Left lung (tissue), 10 donors: ENCODE data around the gene NAGA. TPM values are rescaled to one million over a fixed set of nuclear protein-coding genes. Genes with fewer than 3 reads are reported as not detected.

Experiments
- ATAC-seq: fragments of 200-7000 bp; cut with Tn5 transposase; one replicate; pipeline ENCODE4 v1.9.1; 2020; ENCODE audit warnings: moderate library complexity
- DNase-seq, 4 donors: peaks; one replicate each; pipeline ENCODE4 v3.0.0-alpha.2; 2013 to 2020
- H3K27ac ChIP-seq, 2 donors: fragments of 200-600 bp; sonication (generic) in 1 of 2; one replicate each; pipeline versions ENCODE4 v1.5.0 to v1.8.0; 2020 to 2021
- H3K27me3 ChIP-seq, 2 donors: fragments of 200-600 bp; sonication (generic) in 1 of 2; one replicate each; pipeline versions ENCODE4 v1.5.0 to v1.8.0; 2020 to 2021
- H3K36me3 ChIP-seq, 2 donors: fragments of 200-600 bp; sonication (generic) in 1 of 2; one replicate each; pipeline versions ENCODE4 v1.5.0 to v1.8.0; 2020 to 2021
- H3K4me1 ChIP-seq, 2 donors: fragments of 200-600 bp; one replicate each; pipeline ENCODE4 v1.8.0; 2021
- H3K4me3 ChIP-seq, 2 donors: fragments of 200-600 bp; sonication (generic) in 1 of 2; one replicate each; pipeline versions ENCODE4 v1.5.0 to v1.8.0; 2020 to 2021; ENCODE audit warnings: mild to moderate bottlenecking in 1 of 2
- H3K9me3 ChIP-seq, 2 donors: fragments of 200-600 bp; sonication (generic) in 1 of 2; one replicate each; pipeline versions ENCODE4 v1.5.0 to v1.8.0; 2020 to 2021
- CTCF ChIP-seq, 2 donors: fragments of 200-600 bp; sonication (generic) in 1 of 2; IDR thresholded peaks; one replicate each; pipeline versions ENCODE4 v1.5.0 to v1.8.0; 2021; ENCODE audit warnings: antibody characterized with exemption in 2 of 2
- intact Hi-C, 2 donors: fragments of 100-400 bp; cut with DNase I; formaldehyde crosslinking; loops; one replicate each; pipeline versions ENCODE4 v1.11.2 to v1.14.2; 2022
- polyA plus RNA-seq, 6 donors: library from polyadenylated mRNA; unstranded; fragments of 120-200 nt; gene quantifications; one replicate each; pipeline ENCODE4 v1.2.1, GENCODE V29; 2013; ENCODE audit not compliant: insufficient read length in 6 of 6
- total RNA-seq, 2 donors: library from RNA; stranded (reverse); fragmentation: NEBNext Ultra II Directional; extraction: Animal tissue kit (Norgen Biotek cat#: 25700); gene quantifications; one replicate each; pipeline ENCODE4 v1.2.1, GENCODE V29; 2021
- donor health status: DM: no; HTN: yes; CAD: no.
- donor health status: DM: no; HTN: no; CAD: no.

NAGA gene
- total and polyA plus RNA-seq, 8 donors: 21.6 to 35.6 (median 28.0) TPM

DNA sequence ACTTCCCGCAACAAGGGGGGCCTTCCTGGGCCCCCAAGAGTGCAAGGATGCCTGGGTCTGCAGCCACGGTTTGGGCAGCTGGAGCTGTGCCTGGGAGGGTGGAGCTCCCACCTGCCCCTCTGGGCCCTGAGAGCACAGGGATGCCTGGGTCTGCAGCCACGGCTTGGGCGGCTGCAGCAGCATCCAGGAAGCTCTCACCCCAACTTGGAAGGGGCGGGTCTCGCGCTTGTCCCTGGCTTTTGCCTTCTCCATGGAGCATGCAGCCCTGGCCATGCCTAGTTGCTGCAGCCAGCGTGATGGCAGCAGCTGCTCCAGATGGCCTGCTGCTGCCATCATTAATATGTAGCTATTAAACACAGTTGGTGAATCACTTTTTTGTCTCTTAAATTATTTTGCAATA, 35.4 kb downstream of the NAGA start:
- intact Hi-C loops: no loop called here
- no peak for DNase-seq
- no peak for ATAC-seq
- peaks cover 0 to 12% of the 10 kb centered on the region in 2 donors for H3K9me3 ChIP-seq
- H3K36me3 ChIP-seq: no peaks in the 10 kb centered on the region
- no peak for TF ChIP-seq CTCF (IDR thresholded peaks at IDR 0.05)
- no peaks in the 10 kb centered on the region for H3K4me1 ChIP-seq
- no peaks in the 10 kb centered on the region for H3K27me3 ChIP-seq
- no peak overlapping the region for H3K27ac ChIP-seq
- H3K4me3 ChIP-seq: no peak overlapping the region

- H3K9me3 ChIP-seq: peaks cover 0 to 12% of the 10 kb centered on the region in 2 donors
Measured at GRCh38 chr22:42033263-42034181, 37.1 kb downstream of the NAGA start.

GRCh38 chr22:42026705-42027104, 43.9 kb downstream of the NAGA start:
- Histone ChIP-seq H3K4me3 (no peak overlapping the region), H3K27ac (no peak overlapping the region), H3K9me3 (no peaks in the 10 kb centered on the region), H3K27me3 (no peaks in the 10 kb centered on the region), H3K36me3 (no peaks in the 10 kb centered on the region), H3K4me1 (no peaks in the 10 kb centered on the region)
- DNase-seq: no peak
- no peak for ATAC-seq
- TF ChIP-seq CTCF (IDR thresholded peaks at IDR 0.05): no peak
- intact Hi-C loops: no loop called here

More at GRCh38 chr22:42033263-42034181, 37.1 kb downstream of the NAGA start:
- no peaks in the 10 kb centered on the region for H3K4me1 ChIP-seq
- DNase-seq: no peak
- TF ChIP-seq CTCF (IDR thresholded peaks at IDR 0.05): no peak
- no peak for ATAC-seq
- no peak overlapping the region for H3K4me3 ChIP-seq
- intact Hi-C loops: no loop called here
- H3K36me3 ChIP-seq: no peaks in the 10 kb centered on the region
- no peak overlapping the region for H3K27ac ChIP-seq
- no peaks in the 10 kb centered on the region for H3K27me3 ChIP-seq

DNA sequence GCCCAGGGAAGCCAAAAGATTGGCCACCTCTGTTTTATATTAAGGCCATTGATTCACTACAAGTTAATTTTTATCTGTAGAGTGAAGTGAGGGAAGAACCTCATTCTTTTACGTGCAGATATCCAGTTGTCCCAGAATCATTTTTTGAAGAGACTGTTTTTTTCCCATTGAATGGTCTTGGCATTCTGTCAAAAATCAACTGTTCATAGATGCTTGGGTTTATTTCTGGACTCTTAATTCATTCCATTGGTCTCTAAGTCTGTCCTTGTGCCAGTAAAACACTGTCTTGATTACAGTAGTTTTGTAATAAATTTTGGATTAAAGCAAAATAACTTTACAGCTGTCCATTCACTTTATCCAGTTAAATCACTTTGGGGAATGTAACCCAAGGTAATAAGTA, 45.2 kb downstream of the NAGA start:
- no peaks in the 10 kb centered on the region for H3K4me1 ChIP-seq
- H3K36me3 ChIP-seq: no peaks in the 10 kb centered on the region
- no peaks in the 10 kb centered on the region for H3K9me3 ChIP-seq
- no peaks in the 10 kb centered on the region for H3K27me3 ChIP-seq
- ATAC-seq (no peak), DNase-seq (peak in 2 of 4 donors; percentile 10 to 15)
- no peak overlapping the region for H3K4me3 ChIP-seq
- no peak for TF ChIP-seq CTCF (IDR thresholded peaks at IDR 0.05)
- no peak overlapping the region for H3K27ac ChIP-seq
- intact Hi-C loops: no loop called here

GRCh38 chr22:42022162-42022847, 48.3 kb downstream of the NAGA start:
- H3K9me3 ChIP-seq: no peaks in the 10 kb centered on the region
- intact Hi-C loops: no loop called here

More at GRCh38 chr22:42022162-42022847, 48.3 kb downstream of the NAGA start:
- Histone ChIP-seq H3K27me3 (no peaks in the 10 kb centered on the region), H3K4me3 (no peak overlapping the region), H3K27ac (no peak overlapping the region), H3K36me3 (no peaks in the 10 kb centered on the region), H3K4me1 (no peaks in the 10 kb centered on the region)
- TF ChIP-seq CTCF (IDR thresholded peaks at IDR 0.05): no peak
- ATAC-seq (peak; percentile 43), DNase-seq (no peak)
